HL-60 (cell line): ENCODE results near the gene CASD1.

Experiments used
- CTCF ChIP-seq: IDR thresholded peaks from one replicate; pipeline ENCODE4 v1.5.1; 2011; ENCODE audit warnings: low read length, control low read depth, inconsistent platforms; ENCODE audit not compliant: insufficient read depth
- POLR2AphosphoS5 ChIP-seq: IDR thresholded peaks from 2 replicates; pipeline ENCODE4 v1.6.1; 2012; ENCODE audit warnings: low read depth
- SPI1 ChIP-seq: IDR thresholded peaks from 2 replicates; pipeline ENCODE4 v1.6.1; 2012; ENCODE audit warnings: low read depth, mild to moderate bottlenecking, borderline replicate concordance

- no peak for TF ChIP-seq CTCF
- TF ChIP-seq POLR2AphosphoS5 = no peak
- no peak for TF ChIP-seq SPI1
These were observed 92.6 kb downstream of the CASD1 start for GRCh38 chr7:94602181-94602580.
